ENCODE data around the gene ACVR1.

The ACVR1 gene

GRCh38 chr2:157866666-157867642 lies 9.2 kb downstream of the ACVR1 start:
- H3K4me3 ChIP-seq (ENCODE audit: low read depth in 1 of 2, low read length in 2 of 2), result no peak overlapping the region
- ATAC-seq (ENCODE audit: insufficient read depth, low read depth) (no peak), DNase-seq (no peak)
- H3K4me2 ChIP-seq (ENCODE audit: insufficient read depth, low read length), result no peak overlapping the region
- no peak for TF ChIP-seq EZH2 (IDR thresholded peaks at IDR 0.05; ENCODE audit: borderline replicate concordance, low read depth, low read length, severe bottlenecking)
- TF ChIP-seq CTCF (IDR thresholded peaks at IDR 0.05; ENCODE audit: borderline replicate concordance, extremely low read depth, low read length, poor library complexity, severe bottlenecking), result no peak
- no peaks in the 10 kb centered on the region for H3K79me2 ChIP-seq (ENCODE audit: insufficient read depth, low read length)
- no peaks in the 10 kb centered on the region for H3K4me1 ChIP-seq (ENCODE audit: insufficient read depth, low read length)
- H3K9me3 ChIP-seq (ENCODE audit: insufficient read depth, low read length, severe bottlenecking), result no peaks in the 10 kb centered on the region
- no peak overlapping the region for H2AFZ ChIP-seq (ENCODE audit: low read depth, low read length)
- H3K36me3 ChIP-seq (ENCODE audit: insufficient read depth, low read length), result no peaks in the 10 kb centered on the region
- H3K27ac ChIP-seq (ENCODE audit: low read length), result no peak overlapping the region
- H4K20me1 ChIP-seq (ENCODE audit: insufficient read depth, low read length), result no peaks in the 10 kb centered on the region
- H3K9ac ChIP-seq (ENCODE audit: low read depth, low read length), result no peak overlapping the region
- no peaks in the 10 kb centered on the region for H3K27me3 ChIP-seq (ENCODE audit: insufficient read depth, low read length, poor library complexity)

- Histone ChIP-seq H2AFZ (ENCODE audit: low read depth, low read length) (no peak overlapping the region), H3K4me3 (ENCODE audit: low read depth in 1 of 2, low read length in 2 of 2) (no peak overlapping the region), H3K27me3 (ENCODE audit: insufficient read depth, low read length, poor library complexity) (no peaks in the 10 kb centered on the region), H3K9me3 (ENCODE audit: insufficient read depth, low read length, severe bottlenecking) (no peaks in the 10 kb centered on the region), H3K4me2 (ENCODE audit: insufficient read depth, low read length) (no peak overlapping the region), H3K79me2 (ENCODE audit: insufficient read depth, low read length) (no peaks in the 10 kb centered on the region), H3K36me3 (ENCODE audit: insufficient read depth, low read length) (no peaks in the 10 kb centered on the region), H3K4me1 (ENCODE audit: insufficient read depth, low read length) (no peaks in the 10 kb centered on the region), H3K27ac (ENCODE audit: low read length) (no peak overlapping the region), H4K20me1 (ENCODE audit: insufficient read depth, low read length) (no peaks in the 10 kb centered on the region), H3K9ac (ENCODE audit: low read depth, low read length) (no peak overlapping the region)
- ATAC-seq (ENCODE audit: insufficient read depth, low read depth) (no peak), DNase-seq (no peak)
- TF ChIP-seq CTCF (IDR thresholded peaks at IDR 0.05; ENCODE audit: borderline replicate concordance, extremely low read depth, low read length, poor library complexity, severe bottlenecking), result no peak
Observed at GRCh38 chr2:157866202-157866601, 9.9 kb downstream of the ACVR1 start.

DNA sequence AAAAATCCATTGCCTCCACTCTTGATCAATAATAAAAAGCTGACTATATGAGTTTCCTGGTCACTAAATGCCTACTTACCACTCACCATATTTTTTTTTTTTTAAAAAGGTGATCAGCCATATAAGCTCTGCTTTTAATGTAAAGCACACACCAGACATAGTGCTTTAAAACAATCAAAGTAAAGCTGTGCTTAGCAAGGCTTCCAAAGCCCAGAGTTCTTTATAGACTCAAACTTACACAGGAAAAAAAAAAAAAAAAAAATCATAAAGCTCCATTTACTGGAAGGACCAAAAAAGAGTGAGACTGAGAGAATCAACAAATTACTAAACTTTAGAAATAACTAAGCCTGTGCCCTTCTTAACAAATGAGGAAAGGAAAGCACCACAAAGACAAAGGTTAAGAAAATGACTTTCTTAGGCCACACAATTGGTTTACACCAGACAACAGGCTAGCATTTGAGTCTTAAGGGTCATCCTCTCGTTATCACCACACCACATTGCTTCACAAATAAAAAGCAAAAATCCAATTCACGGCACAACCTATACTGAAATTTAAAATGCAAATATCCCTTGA lies 11.2 kb downstream of the ACVR1 start:
- H3K4me3 ChIP-seq (ENCODE audit: low read depth in 1 of 2, low read length in 2 of 2), result no peak overlapping the region
- no peak overlapping the region for H3K4me2 ChIP-seq (ENCODE audit: insufficient read depth, low read length)
- ATAC-seq (ENCODE audit: insufficient read depth, low read depth), result no peak; the same call in 2 of the 3 replicates
- DNase-seq, result no peak
- no peaks in the 10 kb centered on the region for H3K27me3 ChIP-seq (ENCODE audit: insufficient read depth, low read length, poor library complexity)
- no peaks in the 10 kb centered on the region for H4K20me1 ChIP-seq (ENCODE audit: insufficient read depth, low read length)
- no peaks in the 10 kb centered on the region for H3K36me3 ChIP-seq (ENCODE audit: insufficient read depth, low read length)
- TF ChIP-seq CTCF (IDR thresholded peaks at IDR 0.05; ENCODE audit: borderline replicate concordance, extremely low read depth, low read length, poor library complexity, severe bottlenecking) (no peak), EZH2 (IDR thresholded peaks at IDR 0.05; ENCODE audit: borderline replicate concordance, low read depth, low read length, severe bottlenecking) (no peak)
- no peak overlapping the region for H3K27ac ChIP-seq (ENCODE audit: low read length)
- no peaks in the 10 kb centered on the region for H3K9me3 ChIP-seq (ENCODE audit: insufficient read depth, low read length, severe bottlenecking)
- no peaks in the 10 kb centered on the region for H3K79me2 ChIP-seq (ENCODE audit: insufficient read depth, low read length)
- no peak overlapping the region for H2AFZ ChIP-seq (ENCODE audit: low read depth, low read length)
- no peak overlapping the region for H3K9ac ChIP-seq (ENCODE audit: low read depth, low read length)
- H3K4me1 ChIP-seq (ENCODE audit: insufficient read depth, low read length), result no peaks in the 10 kb centered on the region
